Measurements from ENCODE around the gene NUDT7. TPM values are rescaled to one million over a fixed set of nuclear protein-coding genes. Genes with fewer than 3 reads are reported as not detected.

NUDT7 gene
- total RNA-seq, 1 donor from 2014 or later = 3.5 TPM

DNA sequence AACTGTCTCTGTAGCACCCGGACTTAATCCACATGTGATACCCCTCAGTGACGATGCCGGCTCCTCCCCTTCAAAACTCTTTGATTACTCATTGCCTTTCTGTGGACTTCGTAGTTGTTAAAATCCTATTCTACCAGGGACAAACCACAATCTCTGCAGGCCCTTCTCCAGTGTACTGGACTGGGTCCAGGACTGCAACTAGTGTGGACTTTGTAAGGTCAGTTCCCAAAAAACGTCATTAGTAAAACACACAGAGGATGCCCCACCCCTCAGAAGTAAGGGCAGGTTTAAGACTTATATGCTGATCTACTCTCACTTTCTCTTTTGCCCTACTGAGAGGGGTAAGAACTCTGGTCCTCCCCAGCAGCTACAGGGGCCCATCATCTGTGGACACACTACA is 10.5 kb upstream of the NUDT7 start:
- Mint-ChIP-seq H3K4me3 (ENCODE audit: unreplicated experiment) (no peak overlapping the region), H3K4me1 (ENCODE audit: low read depth, unreplicated experiment) (peaks cover 2% of the 10 kb centered on the region), H3K36me3 (ENCODE audit: low read depth, unreplicated experiment) (no peaks in the 10 kb centered on the region), H3K9me3 (ENCODE audit: unreplicated experiment) (no peaks in the 10 kb centered on the region), H3K27me3 (ENCODE audit: low read depth, unreplicated experiment) (peaks cover 17% of the 10 kb centered on the region), H3K27ac (ENCODE audit: unreplicated experiment) (no peak overlapping the region)
- H3K9me3 ChIP-seq (ENCODE audit: insufficient read depth, low read depth, low read length) = no peaks in the 10 kb centered on the region
- H2AFZ ChIP-seq (ENCODE audit: low read depth, low read length) = no peak overlapping the region
- no peak overlapping the region for H3K27ac ChIP-seq (ENCODE audit: low read depth, low read length)
- peak overlapping the region; percentile 27 for H3K4me2 ChIP-seq (ENCODE audit: low read length)
- DNase-seq (ENCODE audit: low read depth) (peak; percentile 65), FAIRE-seq (no peak)
- H3K36me3 ChIP-seq (ENCODE audit: insufficient read depth, low read length) = no peaks in the 10 kb centered on the region
- H3K27me3 ChIP-seq (ENCODE audit: insufficient read depth, low read length) = peaks cover 3% of the 10 kb centered on the region
- TF ChIP-seq, protein P1, sequence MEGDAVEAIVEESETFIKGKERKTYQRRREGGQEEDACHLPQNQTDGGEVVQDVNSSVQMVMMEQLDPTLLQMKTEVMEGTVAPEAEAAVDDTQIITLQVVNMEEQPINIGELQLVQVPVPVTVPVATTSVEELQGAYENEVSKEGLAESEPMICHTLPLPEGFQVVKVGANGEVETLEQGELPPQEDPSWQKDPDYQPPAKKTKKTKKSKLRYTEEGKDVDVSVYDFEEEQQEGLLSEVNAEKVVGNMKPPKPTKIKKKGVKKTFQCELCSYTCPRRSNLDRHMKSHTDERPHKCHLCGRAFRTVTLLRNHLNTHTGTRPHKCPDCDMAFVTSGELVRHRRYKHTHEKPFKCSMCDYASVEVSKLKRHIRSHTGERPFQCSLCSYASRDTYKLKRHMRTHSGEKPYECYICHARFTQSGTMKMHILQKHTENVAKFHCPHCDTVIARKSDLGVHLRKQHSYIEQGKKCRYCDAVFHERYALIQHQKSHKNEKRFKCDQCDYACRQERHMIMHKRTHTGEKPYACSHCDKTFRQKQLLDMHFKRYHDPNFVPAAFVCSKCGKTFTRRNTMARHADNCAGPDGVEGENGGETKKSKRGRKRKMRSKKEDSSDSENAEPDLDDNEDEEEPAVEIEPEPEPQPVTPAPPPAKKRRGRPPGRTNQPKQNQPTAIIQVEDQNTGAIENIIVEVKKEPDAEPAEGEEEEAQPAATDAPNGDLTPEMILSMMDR (IDR thresholded peaks at IDR 0.05; ENCODE audit: insufficient read depth, low read depth, low read length) = no peak
- TF ChIP-seq EZH2 (IDR thresholded peaks at IDR 0.05; ENCODE audit: insufficient read depth, low read length) = no peak
- no peaks in the 10 kb centered on the region for H3K4me1 ChIP-seq (ENCODE audit: insufficient read depth, low read length)
- H4K20me1 ChIP-seq (ENCODE audit: insufficient read depth, low read length) = no peaks in the 10 kb centered on the region
- H3K79me2 ChIP-seq (ENCODE audit: insufficient read depth, low read length) = no peaks in the 10 kb centered on the region
- H3K9ac ChIP-seq (ENCODE audit: low read length) = no peak overlapping the region
- H3K4me3 ChIP-seq (ENCODE audit: insufficient read depth, low read depth, low read length) = no peak overlapping the region

DNA sequence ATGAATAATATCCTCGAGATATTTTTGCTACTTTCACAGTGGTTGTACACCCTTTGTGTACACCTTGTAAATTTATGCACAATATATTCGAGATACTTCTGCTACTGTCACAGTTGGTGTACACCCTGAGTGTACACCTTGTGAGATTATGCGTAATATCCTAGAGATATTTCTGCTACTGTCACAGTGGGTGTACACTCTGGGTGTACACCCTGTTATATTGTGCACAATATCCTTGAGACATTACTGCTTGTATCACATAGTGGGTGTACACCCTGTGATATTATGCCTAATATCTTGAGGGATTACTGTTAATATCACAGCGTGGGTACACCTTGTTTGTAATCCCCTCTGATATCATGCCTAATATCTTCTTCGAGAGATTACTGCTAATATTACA is 7.2 kb upstream of the NUDT7 start:
- Histone ChIP-seq H2AFZ (ENCODE audit: low read depth, low read length) (no peak overlapping the region), H3K27ac (ENCODE audit: low read depth, low read length) (no peak overlapping the region), H3K36me3 (ENCODE audit: insufficient read depth, low read length) (no peaks in the 10 kb centered on the region), H3K4me2 (ENCODE audit: low read length) (no peak overlapping the region), H3K27me3 (ENCODE audit: insufficient read depth, low read length) (no peaks in the 10 kb centered on the region), H3K4me3 (ENCODE audit: insufficient read depth, low read depth, low read length) (no peak overlapping the region), H3K9ac (ENCODE audit: low read length) (no peak overlapping the region), H3K9me3 (ENCODE audit: insufficient read depth, low read depth, low read length) (no peaks in the 10 kb centered on the region), H4K20me1 (ENCODE audit: insufficient read depth, low read length) (no peaks in the 10 kb centered on the region), H3K79me2 (ENCODE audit: insufficient read depth, low read length) (no peaks in the 10 kb centered on the region), H3K4me1 (ENCODE audit: insufficient read depth, low read length) (no peaks in the 10 kb centered on the region)
- Mint-ChIP-seq H3K4me3 (ENCODE audit: unreplicated experiment) (no peak overlapping the region), H3K9me3 (ENCODE audit: unreplicated experiment) (no peaks in the 10 kb centered on the region), H3K36me3 (ENCODE audit: low read depth, unreplicated experiment) (no peaks in the 10 kb centered on the region), H3K27ac (ENCODE audit: unreplicated experiment) (no peak overlapping the region), H3K27me3 (ENCODE audit: low read depth, unreplicated experiment) (no peaks in the 10 kb centered on the region), H3K4me1 (ENCODE audit: low read depth, unreplicated experiment) (peaks cover 2% of the 10 kb centered on the region)
- DNase-seq (ENCODE audit: low read depth) = no peak
- peak; percentile 41 for FAIRE-seq
- TF ChIP-seq, protein P1 (IDR thresholded peaks at IDR 0.05; ENCODE audit: insufficient read depth, low read depth, low read length) = no peak
- no peak for TF ChIP-seq EZH2 (IDR thresholded peaks at IDR 0.05; ENCODE audit: insufficient read depth, low read length)

DNA sequence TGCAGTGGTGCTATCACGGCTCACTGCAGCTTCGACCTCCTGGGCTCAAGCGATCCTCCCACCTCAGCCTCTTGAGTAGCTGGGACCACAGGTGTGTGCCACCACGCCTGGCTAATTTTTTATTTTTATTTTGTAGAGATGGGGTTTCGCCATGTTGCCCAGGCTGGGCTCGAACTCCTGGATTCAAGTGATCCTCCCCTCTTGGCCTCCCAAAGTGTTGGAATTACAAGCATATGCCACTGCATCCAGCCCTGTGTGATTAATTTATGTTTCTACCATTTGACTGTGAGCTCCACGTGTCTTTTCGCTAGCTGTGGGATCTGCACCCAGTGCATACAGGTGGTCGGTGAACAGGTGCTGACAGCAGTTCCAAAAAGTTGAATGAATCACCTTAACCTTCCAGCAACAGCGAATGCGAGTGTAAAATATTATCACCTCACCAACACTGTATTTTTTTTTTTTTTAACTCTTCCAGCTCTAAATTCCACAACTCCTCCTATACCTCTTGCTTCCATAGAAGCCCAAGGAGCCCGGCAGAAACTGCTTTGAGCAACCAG is 484 bp upstream of the NUDT7 start:
- H3K4me1 ChIP-seq (ENCODE audit: insufficient read depth, low read length) = peaks cover 9% of the 10 kb centered on the region
- H3K4me1 Mint-ChIP-seq (ENCODE audit: low read depth, unreplicated experiment) = peaks cover 5% of the 10 kb centered on the region
- no peaks in the 10 kb centered on the region for H3K27me3 ChIP-seq (ENCODE audit: insufficient read depth, low read length)
- no peak overlapping the region for H3K4me3 ChIP-seq (ENCODE audit: insufficient read depth, low read depth, low read length)
- H4K20me1 ChIP-seq (ENCODE audit: insufficient read depth, low read length) = no peaks in the 10 kb centered on the region
- peak overlapping the region; percentile 95 for H3K4me2 ChIP-seq (ENCODE audit: low read length)
- H3K27ac Mint-ChIP-seq (ENCODE audit: unreplicated experiment) = no peak overlapping the region
- peaks cover 2% of the 10 kb centered on the region for H3K36me3 Mint-ChIP-seq (ENCODE audit: low read depth, unreplicated experiment)
- H3K9me3 ChIP-seq (ENCODE audit: insufficient read depth, low read depth, low read length) = peaks cover 2% of the 10 kb centered on the region
- no peak for FAIRE-seq
- TF ChIP-seq, protein P1 (IDR thresholded peaks at IDR 0.05; ENCODE audit: insufficient read depth, low read depth, low read length) = no peak
- TF ChIP-seq EZH2 (IDR thresholded peaks at IDR 0.05; ENCODE audit: insufficient read depth, low read length) = no peak
- no peaks in the 10 kb centered on the region for H3K79me2 ChIP-seq (ENCODE audit: insufficient read depth, low read length)
- H2AFZ ChIP-seq (ENCODE audit: low read depth, low read length) = peak overlapping the region; percentile 32
- H3K9ac ChIP-seq (ENCODE audit: low read length) = no peak overlapping the region
- no peaks in the 10 kb centered on the region for H3K36me3 ChIP-seq (ENCODE audit: insufficient read depth, low read length)
- peak overlapping the region; percentile 89 for H3K4me3 Mint-ChIP-seq (ENCODE audit: unreplicated experiment)
- DNase-seq (ENCODE audit: low read depth) = no peak
- H3K9me3 Mint-ChIP-seq (ENCODE audit: unreplicated experiment) = peaks cover 2% of the 10 kb centered on the region
- H3K27me3 Mint-ChIP-seq (ENCODE audit: low read depth, unreplicated experiment) = peaks cover 3% of the 10 kb centered on the region
- no peak overlapping the region for H3K27ac ChIP-seq (ENCODE audit: low read depth, low read length)

All from astrocyte (in vitro differentiated cells and primary cell).